ENCODE results near the gene CYTH2.

GRCh38 chr19:48455171-48455907 is 13.8 kb upstream of the CYTH2 start, which contains the start of gene KCNJ14:
- no peak for TF ChIP-seq POLR2A (IDR thresholded peaks at IDR 0.05)
- TF ChIP-seq CTCF (IDR thresholded peaks at IDR 0.05) = no peak
